EL (cell line): ENCODE data around the gene NUDT8.
"Not testable (repeated sequence)": the region's sequence is repeated elsewhere in the genome, so short reads cannot be mapped to it uniquely, and the experiment has no call there.

Experiments
- DNase-seq: peaks from one replicate; pipeline ENCODE4 v3.0.0-alpha.2; 2016

Gene NUDT8

DNA sequence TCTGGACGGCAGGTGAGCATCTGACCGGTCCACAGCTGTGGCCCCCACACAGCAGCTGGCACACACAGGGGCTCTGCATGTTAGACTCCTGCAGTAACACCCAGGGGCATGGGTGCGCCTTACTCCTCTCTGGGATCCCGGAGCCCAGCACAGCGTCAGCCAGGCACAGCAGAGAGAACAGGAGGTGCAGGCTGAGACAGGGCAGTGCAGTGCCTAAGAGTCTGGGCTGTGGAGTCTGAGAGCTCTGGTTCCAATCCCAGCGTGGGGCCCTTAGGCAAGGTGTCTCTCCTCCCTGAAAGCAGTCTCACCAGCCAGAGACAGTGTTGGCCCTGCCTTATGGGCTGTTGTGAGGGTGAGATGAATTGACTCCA lies 2.3 kb downstream of the NUDT8 start:
- no peak for DNase-seq

DNA sequence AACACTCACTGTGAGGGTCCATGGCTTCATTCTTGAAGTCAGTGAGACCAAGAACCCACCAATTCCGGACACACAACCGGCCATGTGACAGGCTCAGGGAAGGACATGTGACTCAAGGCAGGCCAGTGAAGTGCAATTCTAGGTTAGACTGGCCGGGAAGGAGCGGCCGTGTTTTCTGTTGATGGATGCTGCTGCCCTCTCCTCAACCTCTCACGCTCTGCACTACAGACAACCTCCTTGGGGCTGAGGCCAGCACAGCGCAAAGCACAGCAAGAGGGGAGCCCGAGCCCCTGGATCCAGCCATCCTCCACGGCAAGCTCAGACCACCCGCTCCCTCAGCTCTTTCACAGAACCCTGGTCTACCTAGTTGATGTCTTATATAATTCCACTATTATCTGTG lies 2.8 kb downstream of the NUDT8 start:
- no peak for DNase-seq

DNA sequence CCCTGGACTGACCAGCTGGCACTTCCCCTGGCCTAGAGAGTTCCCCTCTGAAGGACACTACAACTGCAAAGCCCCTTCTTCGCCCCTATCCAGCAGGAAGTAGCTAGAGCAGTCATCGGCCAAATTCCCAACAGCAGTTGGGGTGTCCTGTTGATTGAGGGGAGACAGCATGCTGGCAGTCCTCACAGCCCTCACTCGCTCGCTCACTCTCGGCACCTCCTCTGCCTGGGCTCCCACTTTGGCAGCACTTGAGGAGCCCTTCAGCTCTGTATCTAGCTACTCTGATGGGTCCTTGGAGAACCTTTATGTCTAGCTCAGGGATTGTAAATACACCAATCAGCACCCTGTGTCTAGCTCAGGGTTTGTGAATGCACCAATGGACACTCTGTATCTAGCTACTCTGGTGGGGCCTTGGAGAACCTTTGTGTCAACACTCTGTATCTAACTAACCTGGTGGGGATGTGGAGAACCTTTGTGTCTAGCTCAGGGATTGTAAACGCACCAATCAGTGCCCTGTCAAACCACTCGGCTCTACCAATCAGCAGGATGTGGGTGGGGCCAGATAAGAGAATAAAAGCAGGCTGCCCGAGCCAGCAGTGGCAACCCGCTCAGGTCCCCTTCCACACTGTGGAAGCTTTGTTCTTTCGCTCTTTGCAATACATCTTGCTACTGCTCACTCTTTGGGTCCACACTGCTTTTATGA lies 3.5 kb downstream of the NUDT8 start:
- not testable (repeated sequence) for DNase-seq

DNA sequence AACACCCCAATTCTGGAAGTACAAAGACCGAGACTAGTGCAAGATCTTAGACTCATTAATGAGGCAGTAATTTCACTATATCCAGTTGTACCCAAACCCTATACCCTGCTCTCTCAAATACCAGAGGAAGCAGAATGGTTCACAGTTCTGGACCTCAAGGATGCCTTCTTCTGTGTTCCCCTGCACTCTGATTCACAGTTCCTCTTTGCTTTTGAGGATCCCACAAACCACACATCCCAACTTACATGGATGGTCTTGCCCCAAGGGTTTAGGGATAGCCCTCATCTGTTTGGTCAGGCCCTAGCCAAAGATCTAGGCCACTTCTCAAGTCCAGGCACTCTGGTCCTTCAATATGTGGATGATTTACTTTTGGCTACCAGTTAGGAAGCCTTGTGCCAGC lies 5.9 kb downstream of the NUDT8 start:
- DNase-seq, result not testable (repeated sequence)

DNA sequence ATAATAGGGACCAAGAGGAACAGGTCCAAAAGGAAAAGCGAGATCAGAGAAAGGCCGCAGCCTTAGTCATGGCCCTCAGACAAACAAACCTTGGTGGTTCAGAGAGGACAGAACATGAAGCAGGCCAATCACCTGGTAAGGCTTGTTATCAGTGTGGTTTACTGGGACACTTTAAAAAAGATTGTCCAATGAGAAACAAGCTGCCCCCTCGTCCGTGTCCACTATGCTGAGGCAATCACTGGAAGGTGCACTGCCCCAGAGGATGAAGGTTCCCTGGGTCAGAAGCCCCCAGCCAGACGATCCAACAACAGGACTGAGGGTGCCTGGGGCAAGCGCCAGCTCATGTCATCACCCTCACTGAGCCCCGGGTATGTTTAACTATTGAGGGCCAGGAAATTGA lies 6.8 kb downstream of the NUDT8 start:
- not testable (repeated sequence) for DNase-seq

DNA sequence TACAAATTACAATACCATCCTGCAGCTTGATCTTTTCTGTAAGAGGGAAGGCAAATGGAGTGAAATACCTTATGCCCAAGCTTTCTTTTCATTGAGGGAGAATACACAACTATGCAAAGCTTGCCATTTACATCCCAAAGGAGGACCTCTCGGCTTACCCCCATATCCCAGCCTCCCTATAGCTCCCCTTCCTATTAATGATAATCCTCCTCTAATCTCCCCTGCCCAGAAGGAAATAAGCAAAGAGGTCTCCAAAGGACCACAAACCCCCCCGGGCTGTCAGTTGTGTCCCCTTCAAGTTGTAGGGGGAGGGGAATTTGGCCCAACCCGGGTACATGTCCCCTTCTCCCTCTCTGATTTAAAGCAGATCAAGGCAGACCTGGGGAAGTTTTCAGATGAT lies 7.8 kb downstream of the NUDT8 start:
- DNase-seq, result not testable (repeated sequence)

DNA sequence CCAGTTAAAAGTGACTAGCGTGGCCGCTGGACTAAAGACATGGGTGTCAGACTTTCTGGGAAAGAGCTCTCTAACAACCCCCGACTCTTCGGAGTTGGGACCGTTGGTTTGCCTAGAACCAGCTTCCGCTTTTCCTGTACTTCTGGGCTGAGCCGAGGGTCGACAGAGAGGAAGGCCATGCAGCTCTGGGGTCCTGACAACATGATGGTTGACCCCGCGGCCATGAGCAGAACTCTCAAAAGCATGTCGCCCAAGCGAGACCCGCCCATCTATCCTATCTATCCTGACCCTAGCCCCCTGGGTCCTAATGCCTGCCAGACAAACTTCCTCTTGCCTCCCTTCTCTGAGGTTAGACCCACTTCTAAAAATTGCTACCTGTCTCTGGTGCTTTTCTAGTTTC lies 9.1 kb downstream of the NUDT8 start:
- DNase-seq, result not testable (repeated sequence)

DNA sequence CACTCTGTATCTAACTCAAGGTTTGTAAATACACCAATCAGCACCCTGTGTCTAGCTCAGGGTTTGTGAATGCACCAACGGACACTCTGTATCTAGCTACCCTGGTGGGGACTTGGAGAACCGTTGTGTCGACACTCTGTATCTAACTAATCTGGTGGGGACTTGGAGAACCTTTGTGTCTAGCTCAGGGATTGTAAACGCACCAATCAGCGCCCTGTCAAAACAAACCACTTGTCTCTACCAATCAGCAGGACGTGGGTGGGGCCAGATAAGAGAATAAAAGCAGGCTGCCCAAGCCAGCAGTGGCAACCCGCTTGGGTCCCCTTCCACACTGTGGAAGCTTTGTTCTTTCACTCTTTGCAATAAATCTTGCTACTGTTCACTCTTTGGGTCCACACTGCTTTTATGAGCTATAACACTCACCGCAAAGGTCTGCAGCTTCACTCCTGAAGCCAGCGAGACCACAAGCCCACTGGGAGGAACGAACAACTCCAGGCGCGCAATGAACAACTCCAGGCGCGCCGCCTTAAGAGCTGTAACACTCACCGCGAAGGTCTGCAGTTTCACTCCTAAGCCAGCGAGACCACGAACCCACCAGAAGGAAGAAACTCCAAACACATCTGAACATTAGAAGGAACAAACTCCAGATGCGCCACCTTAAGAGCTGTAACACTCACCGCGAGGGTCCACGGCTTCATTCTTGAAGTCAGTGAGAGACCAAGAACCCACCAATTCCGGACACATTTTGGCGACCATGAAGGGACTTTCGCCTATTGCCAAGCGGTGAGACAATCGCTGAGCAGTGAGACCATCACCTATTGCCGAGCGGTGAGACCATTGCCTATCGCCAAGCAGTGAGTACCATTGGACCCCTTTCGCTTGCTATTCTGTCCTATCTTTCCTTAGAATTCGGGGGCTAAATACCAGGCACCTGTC lies 9.8 kb downstream of the NUDT8 start:
- DNase-seq, result not testable (repeated sequence)

DNA sequence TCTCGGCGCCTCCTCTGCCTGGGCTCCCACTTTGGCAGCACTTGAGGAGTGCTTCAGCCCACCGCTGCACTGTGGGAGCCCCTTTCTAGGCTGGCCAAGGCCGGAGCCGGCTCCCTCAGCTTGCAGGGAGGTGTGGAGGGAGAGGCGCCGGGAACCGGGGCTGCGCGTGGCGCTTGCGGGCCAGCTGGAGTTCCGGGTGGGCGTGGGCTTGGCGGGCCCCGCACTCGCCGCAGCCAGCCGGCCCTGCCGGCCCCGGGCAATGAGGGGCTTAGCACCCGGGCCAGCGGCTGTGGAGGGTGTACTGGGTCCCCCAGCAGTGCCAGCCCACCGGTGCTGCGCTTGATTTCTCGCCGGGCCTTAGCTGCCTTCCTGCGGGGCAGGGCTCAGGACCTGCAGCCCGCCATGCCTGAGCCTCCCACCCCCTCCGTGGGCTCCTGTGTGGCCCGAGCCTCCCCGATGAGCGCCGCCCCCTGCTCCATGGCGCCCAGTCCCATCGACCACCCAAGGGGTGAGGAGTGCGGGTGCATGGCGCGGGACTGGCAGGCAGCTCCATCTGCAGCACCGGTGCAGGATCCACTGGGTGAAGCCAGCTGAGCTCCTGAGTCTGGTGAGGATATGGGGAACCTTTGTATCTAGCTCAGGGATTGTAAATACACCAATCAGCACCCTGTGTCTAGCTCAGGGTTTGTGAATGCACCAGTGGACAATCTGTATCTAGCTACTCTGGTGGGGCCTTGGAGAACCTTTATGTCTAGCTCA lies 10.7 kb downstream of the NUDT8 start:
- DNase-seq, result not testable (repeated sequence)

DNA sequence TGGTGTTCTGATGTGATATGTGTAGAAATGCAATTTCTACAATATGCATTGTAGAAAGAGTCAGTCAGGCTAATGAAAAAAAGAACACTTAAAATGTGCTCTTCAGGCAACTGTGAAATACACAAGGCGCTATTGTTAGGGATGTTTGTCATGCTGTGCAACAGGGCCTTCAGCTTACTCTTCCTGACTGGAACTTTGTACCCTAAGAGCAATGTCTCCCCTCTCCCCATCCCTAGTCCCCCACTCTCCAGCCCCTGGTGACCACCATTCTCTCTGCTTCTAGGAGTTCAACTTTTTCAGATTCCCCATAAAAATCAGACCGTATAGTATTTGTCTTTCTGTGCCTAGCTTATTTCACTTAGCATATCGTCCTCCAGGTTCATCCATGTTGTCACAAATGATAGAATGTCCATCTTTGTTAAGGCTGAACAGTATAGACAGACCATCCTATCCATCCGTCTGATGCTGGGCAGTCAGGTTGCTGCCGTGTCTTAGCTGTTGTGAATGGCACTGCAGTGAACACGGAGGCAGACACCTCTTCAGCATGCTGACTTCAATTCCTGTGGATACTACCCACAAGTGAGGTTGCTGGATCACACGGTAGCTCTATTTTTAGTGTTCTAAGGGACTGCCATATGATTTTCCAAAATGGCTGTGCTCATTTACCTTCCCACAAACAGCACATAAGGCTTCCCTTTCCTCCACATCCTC lies 12.3 kb downstream of the NUDT8 start:
- DNase-seq, result no peak

DNA sequence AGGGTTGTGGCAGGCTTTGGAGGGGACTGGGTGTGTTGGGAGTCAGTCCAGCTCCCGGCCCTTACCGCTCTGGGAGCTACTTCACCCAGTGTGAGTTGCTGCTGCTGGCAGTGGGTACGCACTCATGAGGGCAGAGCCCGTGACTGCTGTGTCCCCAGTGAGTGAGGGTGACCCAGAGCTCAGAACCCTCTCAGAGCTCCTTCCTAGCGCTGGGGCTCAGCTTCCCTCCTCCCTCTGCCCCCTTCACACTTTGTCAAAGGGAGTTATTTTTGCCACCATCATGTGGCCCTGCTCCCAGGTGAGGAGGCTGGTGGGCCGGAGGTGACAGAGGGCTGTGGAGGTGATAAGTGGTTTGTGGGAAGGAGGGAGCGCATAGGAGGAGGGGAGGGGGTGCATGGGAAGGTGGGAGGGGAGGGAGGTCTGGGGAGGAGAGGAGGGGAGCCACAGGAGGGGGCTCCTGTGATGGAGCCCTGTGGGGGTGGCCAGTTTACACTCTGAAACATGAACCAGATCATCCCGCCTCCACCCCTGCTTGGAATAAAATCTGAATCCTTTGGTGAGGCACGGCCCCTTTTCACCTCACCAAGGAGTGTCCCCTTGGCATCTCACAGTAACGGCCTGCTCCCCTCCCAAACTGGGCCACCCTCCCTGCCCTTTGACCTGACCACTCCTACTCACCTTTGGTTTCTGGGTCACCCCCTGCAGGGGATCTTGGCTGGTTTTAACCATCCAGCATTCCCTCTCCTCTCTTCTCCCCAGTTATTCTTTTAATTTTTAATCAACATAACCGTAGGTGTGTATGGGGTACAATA lies 13.1 kb downstream of the NUDT8 start:
- no peak for DNase-seq

DNA sequence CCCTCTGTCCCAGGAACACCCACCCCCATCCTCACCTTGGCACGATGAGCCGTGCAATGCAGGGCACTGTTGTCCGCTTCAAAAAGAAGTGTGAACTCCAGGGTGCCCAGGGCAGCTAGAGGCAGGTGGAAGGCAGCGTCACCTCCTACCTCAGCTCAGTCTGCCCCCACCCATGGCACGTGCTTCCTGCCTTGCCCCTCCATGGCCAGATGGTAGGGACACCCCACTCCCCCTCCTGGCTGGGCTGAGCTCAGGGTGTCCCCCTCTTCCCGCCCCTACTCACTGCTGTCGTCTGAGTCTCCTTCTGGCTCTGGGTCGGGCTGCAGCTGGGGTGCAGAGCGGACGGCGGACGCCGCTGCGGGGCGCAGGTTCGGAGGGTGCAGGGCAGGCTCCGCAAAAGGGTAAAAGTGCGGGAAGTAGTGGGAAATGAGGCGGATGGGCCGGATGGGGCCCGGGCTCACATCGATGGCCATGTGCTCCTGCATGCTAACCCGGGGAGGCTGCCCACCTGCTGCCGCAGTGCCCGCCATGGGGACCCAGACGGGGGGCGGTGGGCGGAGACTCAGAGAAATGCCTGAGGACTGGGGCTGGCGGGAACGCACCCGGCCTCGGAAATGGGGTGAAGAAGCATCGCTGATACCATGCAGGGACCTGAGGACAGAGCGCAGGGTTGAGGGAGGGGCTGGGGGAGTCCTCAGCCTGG lies 13.9 kb downstream of the NUDT8 start:
- DNase-seq, result no peak

DNA sequence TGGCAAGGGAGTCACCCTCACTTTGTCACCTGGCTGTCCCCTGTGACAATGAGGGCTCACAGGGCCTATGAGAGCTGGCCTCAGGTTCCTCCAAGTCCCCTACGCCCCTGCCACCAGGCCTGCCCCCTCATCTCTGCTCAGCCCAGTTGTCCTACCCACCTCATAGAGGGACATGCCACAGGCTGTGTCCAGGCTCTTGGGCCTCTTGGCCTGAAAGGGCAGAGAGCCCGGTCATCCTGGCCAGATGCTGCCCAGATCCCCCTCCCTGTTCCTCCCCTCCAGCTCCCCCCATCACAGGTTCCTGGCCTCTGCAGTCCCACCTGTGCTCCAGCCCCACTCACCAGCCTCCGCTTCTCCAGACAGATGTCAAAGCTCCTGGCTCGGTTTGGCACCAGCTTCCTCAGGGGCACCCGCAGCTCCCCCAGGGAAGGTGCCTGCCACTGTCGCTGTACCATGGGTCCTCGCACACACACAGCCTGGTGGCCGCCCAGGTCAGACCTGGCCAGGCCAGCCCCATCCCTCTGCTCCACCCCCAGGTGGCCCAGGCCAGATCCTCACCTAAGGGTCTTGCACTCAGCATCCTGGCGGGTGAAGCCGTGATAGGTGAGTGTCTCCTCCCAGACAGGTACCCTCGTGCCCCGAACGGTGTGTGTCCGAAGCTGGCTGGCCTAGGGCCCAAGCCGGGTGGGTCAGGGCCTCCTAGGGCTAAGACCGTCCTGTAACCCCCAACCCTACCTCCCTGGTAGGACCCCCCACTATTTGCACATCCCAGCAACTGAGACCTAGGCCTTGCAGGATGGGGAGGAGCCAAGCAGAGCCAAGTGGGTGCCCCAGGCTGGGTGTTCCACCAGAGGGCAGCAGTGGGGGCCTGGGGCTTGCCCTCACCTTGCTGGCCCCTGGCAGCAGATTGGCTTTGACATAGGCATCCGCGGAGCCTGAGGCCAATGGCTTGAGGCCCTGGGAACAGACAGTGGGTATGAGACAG lies 14.7 kb downstream of the NUDT8 start:
- DNase-seq, result peak; percentile 33

DNA sequence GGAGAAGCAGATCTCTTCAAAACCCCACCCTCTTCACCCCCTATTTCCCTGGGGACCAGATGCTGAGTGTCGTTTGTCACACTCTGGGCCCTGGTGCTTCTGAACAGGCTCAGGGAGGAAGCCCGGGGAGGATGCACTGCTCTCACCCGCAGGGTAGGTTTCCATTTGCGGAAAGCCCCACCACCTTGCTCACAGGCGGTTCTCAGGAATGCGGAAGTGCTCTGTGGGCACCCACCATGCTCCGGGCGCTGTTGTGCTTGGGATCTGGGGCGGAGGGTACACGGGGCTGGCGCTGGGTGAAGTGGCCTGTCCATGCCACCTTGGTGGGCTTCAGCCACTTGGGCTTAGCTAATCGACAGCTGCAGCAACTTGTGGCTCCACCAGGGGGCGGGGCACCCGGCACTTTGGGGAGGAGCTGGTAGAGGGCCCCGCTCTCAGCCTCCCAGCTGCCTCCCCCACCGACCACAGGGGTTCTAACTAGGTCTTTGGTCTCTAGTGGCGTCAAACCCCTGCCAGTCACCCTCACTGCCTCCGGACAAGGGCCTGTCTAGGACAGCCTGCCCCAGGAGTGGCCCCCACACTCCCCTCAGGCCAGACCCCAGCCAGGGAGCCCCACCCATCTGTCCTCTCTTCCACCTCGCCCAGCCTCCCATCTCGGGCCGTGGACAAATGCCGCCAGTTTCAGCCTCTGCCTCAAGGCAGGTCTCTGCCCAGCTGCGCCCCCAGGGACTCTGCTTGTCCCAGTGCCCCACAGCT lies 15.6 kb downstream of the NUDT8 start:
- peak; percentile 60 for DNase-seq

DNA sequence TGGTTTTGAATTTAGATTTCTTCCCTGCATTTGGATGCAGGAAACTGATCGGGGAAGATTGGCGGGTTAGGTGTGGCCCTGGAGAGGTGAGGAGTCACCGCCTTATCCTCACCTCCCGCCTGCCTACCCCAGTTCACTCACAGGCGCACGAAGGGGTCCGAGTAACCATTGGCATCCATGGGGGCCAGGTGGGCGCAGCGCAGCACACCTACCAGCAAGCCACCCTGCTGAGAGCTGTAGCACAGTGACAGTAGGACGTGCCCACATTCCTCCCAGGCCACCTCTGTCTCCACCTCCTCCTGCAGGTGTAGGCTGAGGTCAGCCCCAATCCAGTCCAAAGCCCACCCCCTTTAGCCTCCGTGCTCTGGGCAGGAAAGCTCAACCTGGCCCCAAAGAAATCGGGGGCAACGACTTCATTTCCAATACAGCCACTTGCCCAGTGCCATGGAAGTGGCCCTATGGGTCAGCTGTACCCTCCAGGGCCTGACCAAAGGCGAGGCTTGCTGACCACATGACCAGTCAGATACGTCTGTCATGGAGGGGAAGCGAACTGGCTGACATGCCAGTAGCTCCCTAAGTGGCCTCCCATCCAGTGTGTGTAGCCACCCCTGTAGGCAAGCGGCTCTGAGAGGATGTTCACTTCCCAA lies 16.3 kb downstream of the NUDT8 start:
- DNase-seq, result no peak

DNA sequence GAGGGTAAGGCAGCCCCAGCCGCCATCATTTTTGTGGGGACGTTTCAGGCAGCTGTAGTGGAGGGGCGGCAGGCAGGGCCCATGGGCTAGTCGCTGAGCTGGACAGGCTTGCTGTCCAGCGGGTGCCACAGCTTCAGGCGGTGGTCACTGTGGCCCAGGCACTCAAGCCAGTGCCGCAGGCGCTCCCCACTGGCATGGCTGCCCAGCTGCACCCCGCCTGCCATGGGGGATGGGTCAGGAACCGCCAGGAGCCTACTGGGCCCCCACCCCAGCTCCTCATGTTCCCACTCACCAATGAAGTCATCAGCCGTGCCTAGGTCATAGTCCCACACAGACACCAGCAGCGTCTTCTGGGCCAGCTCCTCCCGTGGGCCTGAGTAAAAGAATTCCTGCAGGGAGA lies 17.0 kb downstream of the NUDT8 start:
- no peak for DNase-seq

DNA sequence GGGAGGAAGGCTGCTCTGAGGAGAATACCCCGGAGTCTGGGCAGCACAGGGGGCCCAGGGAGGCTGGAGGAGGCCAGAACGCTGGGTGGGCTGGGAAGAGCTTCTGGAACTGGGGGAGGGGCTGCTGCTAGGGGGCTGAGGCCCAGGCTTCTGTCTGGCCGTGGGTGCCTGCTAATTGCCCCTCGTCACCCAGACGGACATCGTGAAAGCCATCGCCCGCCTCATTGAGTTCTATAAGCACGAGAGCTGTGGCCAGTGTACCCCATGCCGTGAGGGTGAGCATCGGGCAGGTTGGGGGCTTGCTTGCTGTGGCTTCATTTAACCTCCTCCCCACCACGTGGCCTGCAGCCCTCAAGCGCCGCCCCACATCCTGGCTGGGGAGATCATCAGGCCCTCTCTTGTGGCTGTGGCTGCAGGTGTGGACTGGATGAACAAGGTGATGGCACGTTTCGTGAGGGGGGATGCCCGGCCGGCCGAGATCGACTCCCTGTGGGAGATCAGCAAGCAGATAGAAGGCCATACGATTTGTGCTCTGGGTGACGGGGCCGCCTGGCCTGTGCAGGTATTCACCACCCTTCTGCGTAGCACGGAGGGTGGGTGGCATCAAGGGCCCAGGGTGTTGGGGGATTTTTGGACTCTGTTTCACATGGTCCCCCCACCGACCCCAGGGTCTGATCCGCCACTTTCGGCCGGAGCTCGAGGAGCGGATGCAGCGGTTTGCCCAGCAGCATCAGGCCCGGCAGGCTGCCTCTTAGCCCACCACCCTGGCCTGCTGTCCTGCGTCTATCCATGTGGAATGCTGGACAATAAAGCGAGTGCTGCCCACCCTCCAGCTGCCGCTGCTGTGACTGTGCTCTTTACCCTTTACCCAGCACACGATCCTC lies 17.8 kb downstream of the NUDT8 start:
- no peak for DNase-seq

DNA sequence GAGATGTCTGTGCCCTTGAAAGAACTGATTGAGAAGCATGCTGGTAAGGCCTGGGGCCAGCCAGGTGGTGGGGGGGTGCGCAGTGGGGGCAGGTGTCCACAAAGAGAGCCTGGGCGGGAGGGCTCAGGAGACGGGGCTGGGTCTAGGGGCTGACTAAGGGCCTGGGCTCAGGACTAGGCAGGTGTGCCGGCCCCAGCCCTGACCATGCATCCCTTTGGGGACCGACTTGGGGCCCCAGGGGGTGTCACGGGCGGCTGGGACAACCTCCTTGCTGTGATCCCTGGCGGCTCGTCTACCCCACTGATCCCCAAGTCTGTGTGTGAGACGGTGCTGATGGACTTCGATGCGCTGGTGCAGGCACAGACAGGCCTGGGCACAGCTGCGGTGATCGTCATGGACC lies 18.6 kb downstream of the NUDT8 start:
- no peak for DNase-seq
